ENCODE results near the gene TBPL2.
A peak's percentile ranks its signal among the peaks of the same experiment; 100 is the strongest.
"Not testable (repeated sequence)": the region's sequence is repeated elsewhere in the genome, so short reads cannot be mapped to it uniquely, and the experiment has no call there.

The TBPL2 gene

GRCh38 chr14:55432628-55433027 lies 7.8 kb downstream of the TBPL2 start:
- Mint-ChIP-seq H3K9me3 (no peaks in the 10 kb centered on the region), H3K4me1 (ENCODE audit: low read depth) (peaks cover 25% of the 10 kb centered on the region), H3K27ac (no peak overlapping the region), H3K4me3 (no peak overlapping the region), H3K36me3 (ENCODE audit: low read depth) (no peaks in the 10 kb centered on the region), H3K27me3 (ENCODE audit: low read depth) (peaks cover 3% of the 10 kb centered on the region)
- no peak for DNase-seq (ENCODE audit: low spot score)

GRCh38 chr14:55430024-55430690 lies 10.3 kb downstream of the TBPL2 start:
- Mint-ChIP-seq H3K9me3 (no peaks in the 10 kb centered on the region), H3K36me3 (ENCODE audit: low read depth) (no peaks in the 10 kb centered on the region), H3K27me3 (ENCODE audit: low read depth) (no peaks in the 10 kb centered on the region), H3K4me3 (no peak overlapping the region), H3K27ac (peak overlapping the region; percentile 31), H3K4me1 (ENCODE audit: low read depth) (peaks cover 25% of the 10 kb centered on the region)
- DNase-seq (ENCODE audit: low spot score): peak; percentile 35

GRCh38 chr14:55427439-55427838 lies 13.0 kb downstream of the TBPL2 start:
- no peaks in the 10 kb centered on the region for H3K27me3 Mint-ChIP-seq (ENCODE audit: low read depth)
- no peak overlapping the region for H3K27ac Mint-ChIP-seq
- no peaks in the 10 kb centered on the region for H3K36me3 Mint-ChIP-seq (ENCODE audit: low read depth)
- no peak for DNase-seq (ENCODE audit: low spot score)
- H3K4me3 Mint-ChIP-seq: no peak overlapping the region
- no peaks in the 10 kb centered on the region for H3K9me3 Mint-ChIP-seq
- H3K4me1 Mint-ChIP-seq (ENCODE audit: low read depth): peaks cover 4% of the 10 kb centered on the region

GRCh38 chr14:55426891-55427290 lies 13.5 kb downstream of the TBPL2 start:
- Mint-ChIP-seq H3K9me3 (no peaks in the 10 kb centered on the region), H3K27me3 (ENCODE audit: low read depth) (no peaks in the 10 kb centered on the region), H3K27ac (no peak overlapping the region), H3K4me1 (ENCODE audit: low read depth) (peaks cover 4% of the 10 kb centered on the region), H3K36me3 (ENCODE audit: low read depth) (no peaks in the 10 kb centered on the region), H3K4me3 (no peak overlapping the region)
- DNase-seq (ENCODE audit: low spot score): no peak

GRCh38 chr14:55425091-55425490 lies 15.3 kb downstream of the TBPL2 start:
- Mint-ChIP-seq H3K4me3 (no peak overlapping the region), H3K27me3 (ENCODE audit: low read depth) (no peaks in the 10 kb centered on the region), H3K4me1 (ENCODE audit: low read depth) (peaks cover 3% of the 10 kb centered on the region), H3K9me3 (no peaks in the 10 kb centered on the region), H3K27ac (no peak overlapping the region), H3K36me3 (ENCODE audit: low read depth) (no peaks in the 10 kb centered on the region)
- DNase-seq (ENCODE audit: low spot score): no peak

- no peaks in the 10 kb centered on the region for H3K9me3 Mint-ChIP-seq
- H3K4me1 Mint-ChIP-seq (ENCODE audit: low read depth): no peaks in the 10 kb centered on the region
- H3K27ac Mint-ChIP-seq: no peak overlapping the region
- no peak for DNase-seq (ENCODE audit: low spot score)
- H3K4me3 Mint-ChIP-seq: no peak overlapping the region
- no peaks in the 10 kb centered on the region for H3K27me3 Mint-ChIP-seq (ENCODE audit: low read depth)
- H3K36me3 Mint-ChIP-seq (ENCODE audit: low read depth): no peaks in the 10 kb centered on the region
These were observed 16.4 kb downstream of the TBPL2 start for GRCh38 chr14:55423969-55424368.

GRCh38 chr14:55422338-55422737 lies 18.1 kb downstream of the TBPL2 start:
- not testable (repeated sequence) for H3K36me3 Mint-ChIP-seq (ENCODE audit: low read depth); H3K4me3 Mint-ChIP-seq; H3K27ac Mint-ChIP-seq; H3K27me3 Mint-ChIP-seq (ENCODE audit: low read depth); H3K4me1 Mint-ChIP-seq (ENCODE audit: low read depth); DNase-seq (ENCODE audit: low spot score); H3K9me3 Mint-ChIP-seq

- no peak overlapping the region for H3K4me3 Mint-ChIP-seq
- peaks cover 2% of the 10 kb centered on the region for H3K27me3 Mint-ChIP-seq (ENCODE audit: low read depth)
- DNase-seq (ENCODE audit: low spot score): no peak
- H3K9me3 Mint-ChIP-seq: no peaks in the 10 kb centered on the region
- peaks cover 5% of the 10 kb centered on the region for H3K4me1 Mint-ChIP-seq (ENCODE audit: low read depth)
- H3K36me3 Mint-ChIP-seq (ENCODE audit: low read depth): no peaks in the 10 kb centered on the region
- H3K27ac Mint-ChIP-seq: no peak overlapping the region
These were observed 20.8 kb downstream of the TBPL2 start for GRCh38 chr14:55419663-55420062.

DNA sequence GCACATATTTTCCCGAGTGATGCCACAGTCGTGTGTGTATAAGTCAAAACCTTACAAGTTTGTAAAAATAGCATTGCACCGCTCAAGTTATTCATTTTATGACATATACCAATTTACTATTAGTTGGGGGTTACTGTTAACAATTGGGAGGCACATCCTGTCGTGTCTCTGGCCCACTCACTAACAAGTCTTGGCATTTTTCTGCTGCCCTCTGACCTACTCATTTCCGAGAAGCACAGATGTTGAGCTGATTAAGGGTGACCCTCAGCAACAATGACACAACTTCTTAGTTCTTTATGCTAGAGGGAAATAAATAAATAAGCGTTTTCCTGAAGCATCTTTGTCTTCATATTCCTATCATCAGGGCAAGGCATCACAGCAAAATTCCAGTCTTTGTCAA lies 22.0 kb downstream of the TBPL2 start:
- Mint-ChIP-seq H3K4me1 (ENCODE audit: low read depth) (peaks cover 5% of the 10 kb centered on the region), H3K4me3 (no peak overlapping the region), H3K27ac (no peak overlapping the region), H3K9me3 (no peaks in the 10 kb centered on the region), H3K27me3 (ENCODE audit: low read depth) (peaks cover 2% of the 10 kb centered on the region), H3K36me3 (ENCODE audit: low read depth) (no peaks in the 10 kb centered on the region)
- no peak for DNase-seq (ENCODE audit: low spot score)

- Mint-ChIP-seq H3K27ac (no peak overlapping the region), H3K9me3 (no peaks in the 10 kb centered on the region), H3K36me3 (ENCODE audit: low read depth) (no peaks in the 10 kb centered on the region), H3K4me3 (no peak overlapping the region), H3K4me1 (ENCODE audit: low read depth) (peaks cover 5% of the 10 kb centered on the region), H3K27me3 (ENCODE audit: low read depth) (peaks cover 2% of the 10 kb centered on the region)
- DNase-seq (ENCODE audit: low spot score): no peak
These were observed 22.5 kb downstream of the TBPL2 start for GRCh38 chr14:55417955-55418354.

GRCh38 chr14:55416866-55417265 lies 23.6 kb downstream of the TBPL2 start:
- DNase-seq (ENCODE audit: low spot score): no peak

DNA sequence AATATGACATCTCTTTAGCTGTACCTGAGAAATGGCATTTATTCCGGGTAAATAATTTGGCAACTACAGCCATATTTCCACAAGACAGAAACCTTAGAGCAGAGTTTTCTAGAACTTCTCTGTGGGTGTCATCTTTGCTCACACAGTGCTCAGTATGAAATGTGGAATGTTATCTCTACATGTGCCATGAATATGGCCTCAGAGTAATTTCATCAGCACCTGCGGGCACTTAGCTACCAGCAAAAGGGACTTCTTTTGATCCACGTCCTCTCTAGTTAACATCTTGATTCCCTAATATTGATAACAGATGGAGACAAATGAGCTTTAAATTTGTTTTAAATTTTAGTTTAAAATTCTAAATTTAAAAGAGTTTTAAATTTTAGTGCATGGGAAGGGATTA lies 25.9 kb downstream of the TBPL2 start:
- Mint-ChIP-seq H3K27ac (no peak overlapping the region), H3K27me3 (ENCODE audit: low read depth) (peaks cover 2% of the 10 kb centered on the region), H3K36me3 (ENCODE audit: low read depth) (no peaks in the 10 kb centered on the region), H3K9me3 (no peaks in the 10 kb centered on the region), H3K4me1 (ENCODE audit: low read depth) (peaks cover 27% of the 10 kb centered on the region), H3K4me3 (no peak overlapping the region)
- DNase-seq (ENCODE audit: low spot score): no peak

More at GRCh38 chr14:55416866-55417265, 23.6 kb downstream of the TBPL2 start:
- no peaks in the 10 kb centered on the region for H3K36me3 Mint-ChIP-seq (ENCODE audit: low read depth)
- peaks cover 10% of the 10 kb centered on the region for H3K4me1 Mint-ChIP-seq (ENCODE audit: low read depth)
- H3K4me3 Mint-ChIP-seq: no peak overlapping the region
- H3K27me3 Mint-ChIP-seq (ENCODE audit: low read depth): peaks cover 2% of the 10 kb centered on the region
- H3K9me3 Mint-ChIP-seq: no peaks in the 10 kb centered on the region
- H3K27ac Mint-ChIP-seq: no peak overlapping the region

- no peak for DNase-seq (ENCODE audit: low spot score)
- Mint-ChIP-seq H3K4me1 (ENCODE audit: low read depth) (peaks cover 32% of the 10 kb centered on the region), H3K27me3 (ENCODE audit: low read depth) (peaks cover 2% of the 10 kb centered on the region)
These were observed 27.7 kb downstream of the TBPL2 start for GRCh38 chr14:55412676-55413075.

DNA sequence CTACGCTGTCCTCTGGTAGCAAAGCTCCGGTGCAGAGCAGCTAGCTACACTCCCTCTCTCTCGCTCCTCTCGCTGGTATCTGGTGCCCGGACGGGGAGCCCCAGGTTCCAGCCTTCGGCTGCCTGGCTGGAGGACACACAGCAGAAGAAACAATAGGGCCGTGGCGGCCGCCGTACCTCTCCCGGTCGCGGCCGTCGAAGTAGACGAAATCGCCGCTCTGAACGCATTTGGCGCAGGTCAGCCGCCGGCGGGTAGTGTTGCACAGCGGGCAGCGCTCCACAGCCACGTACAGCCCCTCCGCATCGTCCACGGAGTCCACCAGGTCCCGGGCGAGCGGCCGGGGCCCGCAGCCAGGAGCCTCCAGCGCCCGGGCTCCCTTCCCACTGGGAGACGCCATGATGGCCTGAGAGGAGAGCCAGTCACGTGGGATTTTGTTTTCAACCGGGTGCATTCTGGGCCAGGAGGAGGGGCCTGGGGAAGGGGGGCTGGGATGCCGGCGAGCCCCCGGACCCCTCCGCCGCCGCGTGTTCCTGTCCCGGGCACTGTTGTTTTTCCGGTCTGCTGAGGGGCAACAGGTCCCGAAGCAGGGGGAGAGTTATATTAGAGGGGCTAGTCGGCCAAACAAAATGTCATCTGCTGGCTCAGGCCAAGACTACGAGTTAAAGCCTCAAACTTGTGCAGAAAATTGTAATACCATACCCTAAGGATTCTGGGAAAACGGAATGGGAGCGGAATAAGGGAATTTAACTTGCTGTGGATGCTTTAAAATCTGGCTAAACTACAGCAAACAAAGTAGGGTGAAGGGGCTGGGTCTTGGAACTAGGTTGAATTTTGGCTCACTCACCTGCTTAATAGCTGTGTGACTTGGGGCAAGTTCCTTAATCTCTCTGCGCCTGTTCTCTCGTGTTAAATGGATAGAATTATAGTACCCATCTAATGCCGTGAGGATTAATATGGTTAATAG lies 28.7 kb downstream of the TBPL2 start, which contains the start of gene ATG14:
Gene ATG14, minus strand, starts transcription at position 405 of the 964 bp plus-strand sequence. Its CDS starts 8 bp downstream, at position 397.
- peak; percentile 72 for DNase-seq (ENCODE audit: low spot score)
- Mint-ChIP-seq H3K4me1 (ENCODE audit: low read depth) (peaks cover 30% of the 10 kb centered on the region), H3K9me3 (no peaks in the 10 kb centered on the region), H3K27ac (peak within 1 kb of the TSS; percentile 86), H3K27me3 (ENCODE audit: low read depth) (no peaks in the 10 kb centered on the region), H3K36me3 (ENCODE audit: low read depth) (no peaks in the 10 kb centered on the region), H3K4me3 (peak within 1 kb of the TSS; percentile 89)

More at GRCh38 chr14:55412676-55413075, 27.7 kb downstream of the TBPL2 start:
- H3K9me3 Mint-ChIP-seq: no peaks in the 10 kb centered on the region
- H3K27ac Mint-ChIP-seq: no peak overlapping the region
- peak overlapping the region; percentile 89 for H3K4me3 Mint-ChIP-seq
- no peaks in the 10 kb centered on the region for H3K36me3 Mint-ChIP-seq (ENCODE audit: low read depth)

Measured in T-helper 2 cell treated with Interferon-gamma antibody and Interleukin-4, amounts not matched to agents 5 μg/mL and 100 μg/mL, for 36 hours (primary cell).